Left ventricle myocardium inferior (tissue), 1 donor: ENCODE data around the gene LGALSL. TPM values are rescaled to one million over a fixed set of nuclear protein-coding genes. Genes with fewer than 3 reads are reported as not detected.

Experiments used
- DNase-seq: peaks from one replicate; pipeline ENCODE4 v3.0.0-alpha.2; 2020
- H3K27ac ChIP-seq: fragments of 200-600 bp; replicated peaks from 2 replicates; pipeline ENCODE4 v1.8.0; 2021
- H3K27me3 ChIP-seq: fragments of 200-600 bp; 2 replicates; pipeline ENCODE4 v1.8.0; 2021; ENCODE audit warnings: low read depth
- H3K36me3 ChIP-seq: fragments of 200-600 bp; 2 replicates; pipeline ENCODE4 v1.8.0; 2021
- H3K4me1 ChIP-seq: fragments of 200-600 bp; 2 replicates; pipeline ENCODE4 v1.8.0; 2021
- H3K4me3 ChIP-seq: fragments of 200-600 bp; 2 replicates; pipeline ENCODE4 v1.8.0; 2021; ENCODE audit warnings: mild to moderate bottlenecking, moderate library complexity
- H3K9me3 ChIP-seq: fragments of 200-600 bp; replicated peaks from 2 replicates; pipeline ENCODE4 v1.8.0; 2021
- CTCF ChIP-seq: fragments of 200-600 bp; IDR thresholded peaks from 2 replicates; pipeline ENCODE4 v1.8.0; 2021; ENCODE audit warnings: antibody characterized with exemption, mild to moderate bottlenecking, borderline replicate concordance
- intact Hi-C: fragments of 100-400 bp; cut with micrococcal nuclease; formaldehyde crosslinking; loops from one replicate; pipeline ENCODE4 v1.11.0; 2022
- total RNA-seq: library from RNA; stranded (reverse); fragmentation: NEBNext Ultra II Directional; extraction: Animal tissue kit (Norgen Biotek cat#: 25700); gene quantifications from one replicate; pipeline ENCODE4 v1.2.1, GENCODE V29; 2021
- donor health status: DM: no; HTN: yes; CAD: no; lungs with severe emphysema.

The LGALSL gene
- total RNA-seq, 1 donor from 2014 or later: 8.1 TPM

- intact Hi-C loops: no loop called here
- TF ChIP-seq CTCF: no peak
- Histone ChIP-seq H3K4me3 (no peak overlapping the region), H3K27me3 (no peaks in the 10 kb centered on the region), H3K9me3 (no peaks in the 10 kb centered on the region), H3K4me1 (peaks cover 49% of the 10 kb centered on the region), H3K36me3 (peaks cover under 1% of the 10 kb centered on the region), H3K27ac (no peak overlapping the region)
- DNase-seq: no peak
Observed at GRCh38 chr2:64451051-64451450, 2.9 kb upstream of the LGALSL start.

GRCh38 chr2:64454386-64455332 lies 697 bp downstream of the LGALSL start:
- H3K9me3 ChIP-seq: no peaks in the 10 kb centered on the region
- H3K36me3 ChIP-seq: peaks cover 36% of the 10 kb centered on the region
- peak; percentile 61 for DNase-seq
- H3K27me3 ChIP-seq: no peaks in the 10 kb centered on the region
- H3K4me1 ChIP-seq: peaks cover 43% of the 10 kb centered on the region
- peak overlapping the region; percentile 96 for H3K27ac ChIP-seq
- intact Hi-C loops: no loop called here
- peak overlapping the region; percentile 87 for H3K4me3 ChIP-seq
- TF ChIP-seq CTCF: no peak

GRCh38 chr2:64455545-64455944 lies 1.6 kb downstream of the LGALSL start:
- no peaks in the 10 kb centered on the region for H3K27me3 ChIP-seq
- no peak for DNase-seq
- H3K36me3 ChIP-seq: peaks cover 40% of the 10 kb centered on the region
- intact Hi-C loops: no loop called here
- H3K27ac ChIP-seq: peak overlapping the region; percentile 96
- H3K9me3 ChIP-seq: no peaks in the 10 kb centered on the region
- TF ChIP-seq CTCF: peak; percentile 17
- peaks cover 43% of the 10 kb centered on the region for H3K4me1 ChIP-seq
- peak overlapping the region; percentile 87 for H3K4me3 ChIP-seq

GRCh38 chr2:64456293-64456692 lies 2.3 kb downstream of the LGALSL start:
- intact Hi-C loops: no loop called here
- no peak for TF ChIP-seq CTCF
- peaks cover 43% of the 10 kb centered on the region for H3K4me1 ChIP-seq
- H3K9me3 ChIP-seq: no peaks in the 10 kb centered on the region
- H3K27ac ChIP-seq: peak overlapping the region; percentile 96
- H3K4me3 ChIP-seq: no peak overlapping the region
- no peaks in the 10 kb centered on the region for H3K27me3 ChIP-seq
- H3K36me3 ChIP-seq: peaks cover 40% of the 10 kb centered on the region
- DNase-seq: no peak

- no peaks in the 10 kb centered on the region for H3K27me3 ChIP-seq
- H3K36me3 ChIP-seq: peaks cover 40% of the 10 kb centered on the region
- H3K9me3 ChIP-seq: no peaks in the 10 kb centered on the region
- no peak overlapping the region for H3K27ac ChIP-seq
- TF ChIP-seq CTCF: no peak
- H3K4me1 ChIP-seq: peaks cover 41% of the 10 kb centered on the region
- intact Hi-C loops: no loop called here
- DNase-seq: no peak
- no peak overlapping the region for H3K4me3 ChIP-seq
Observed at GRCh38 chr2:64457524-64457923, 3.6 kb downstream of the LGALSL start.
